Pancreas (tissue), 10 donors: ENCODE results near the gene EEF1AKMT2. TPM values are rescaled to one million over a fixed set of nuclear protein-coding genes. Genes with fewer than 3 reads are reported as not detected.
"Not testable (repeated sequence)": the region's sequence is repeated elsewhere in the genome, so short reads cannot be mapped to it uniquely, and the experiment has no call there.

Experiments used
- ATAC-seq, 4 donors: fragments of 200-7000 bp; cut with Tn5 transposase; one replicate each; pipeline versions ENCODE4 v1.8.0 to v1.9.1; 2020; ENCODE audit warnings: mild to moderate bottlenecking in 4 of 4, moderate library complexity in 4 of 4
- DNase-seq, 6 donors: peaks; one replicate each; pipeline ENCODE4 v3.0.0-alpha.2; 2020
- FAIRE-seq: peaks from 2 replicates; lab custom pipeline; 2012; peaks lifted over from hg19 to GRCh38; lab: Jason Lieb, UNC
- H3K27ac ChIP-seq, 4 donors: fragments of 200-600 bp; sonication (generic); 1 replicate in 3 of 4; 2 replicates in 1 of 4; pipeline versions ENCODE4 v1.5.0 to v1.8.0; 2020
- H3K27me3 ChIP-seq, 4 donors: fragments of 200-600 bp; one replicate each; pipeline ENCODE4 v1.8.0; 2021
- H3K36me3 ChIP-seq, 3 donors: fragments of 200-600 bp; sonication (generic) in 1 of 3; one replicate each; pipeline versions ENCODE4 v1.5.0 to v1.8.0; 2020 to 2021
- H3K4me1 ChIP-seq, 3 donors: fragments of 200-600 bp; one replicate each; pipeline ENCODE4 v1.8.0; 2021
- H3K4me3 ChIP-seq, 4 donors: fragments of 200-600 bp; sonication (generic) in 2 of 4; one replicate each; pipeline versions ENCODE4 v1.5.0 to v1.8.0; 2020 to 2021
- H3K9me3 ChIP-seq, 4 donors: fragments of 200-600 bp; one replicate each; pipeline ENCODE4 v1.8.0; 2021
- WGBS, 2 donors: extraction: QIAGEN DNeasy Blood & Tissue Kit; methylation state at CpG; one replicate each; pipeline ENCODE4 v1.1.7; 2013; 5-methylcytosine and 5-hydroxymethylcytosine counted together
- intact Hi-C, 3 donors: fragments of 100-400 bp; cut with DNase I; formaldehyde crosslinking; loops; one replicate each; pipeline versions ENCODE4 v1.11.1 to v1.14.2; 2022
- polyA plus RNA-seq, 2 donors: library from polyadenylated mRNA; stranded (reverse); fragments of 200-250 nt; gene quantifications; one replicate each; pipeline ENCODE4 v1.2.3, GENCODE V29; 2013
- total RNA-seq, 6 donors: library from RNA; stranded (reverse); fragmentation: NEBNext Ultra II Directional in 4 of 6; extraction: Animal tissue kit (Norgen Biotek cat#: 25700) in 4 of 6; gene quantifications; one replicate each; pipeline versions ENCODE4 v1.2.1 to v1.2.4, GENCODE V29; 2021 to 2023
- TF ChIP-seq, protein P1 (sequence below), 4 donors: fragments of 200-600 bp; sonication (generic) in 3 of 4; IDR thresholded peaks; one replicate each; pipeline versions ENCODE4 v1.5.0 to v1.8.0; 2021; ENCODE audit warnings: antibody characterized with exemption in 4 of 4
- donor health status: healthy with polysubstance abuse.
- donor health status: DM: no; HTN: no; CAD: no; lungs with moderate emphysema.
- donor health status: DM: no; HTN: no; CAD: no.
- donor health status: control.
- donor health status: control.
- donor health status: Bipolar disorder and iron deficiency.
- donor health status: DM: yes; HTN: yes; CAD: no.
- donor health status: DM: no; HTN: no; CAD: no.
- donor health status: DM: no; HTN: no; CAD: no.
- donor health status: DM: yes; HTN: yes; CAD: no.

The EEF1AKMT2 gene
- total and polyA plus RNA-seq, 8 donors, result 5.7 to 11.9 (median 8.1) TPM

DNA sequence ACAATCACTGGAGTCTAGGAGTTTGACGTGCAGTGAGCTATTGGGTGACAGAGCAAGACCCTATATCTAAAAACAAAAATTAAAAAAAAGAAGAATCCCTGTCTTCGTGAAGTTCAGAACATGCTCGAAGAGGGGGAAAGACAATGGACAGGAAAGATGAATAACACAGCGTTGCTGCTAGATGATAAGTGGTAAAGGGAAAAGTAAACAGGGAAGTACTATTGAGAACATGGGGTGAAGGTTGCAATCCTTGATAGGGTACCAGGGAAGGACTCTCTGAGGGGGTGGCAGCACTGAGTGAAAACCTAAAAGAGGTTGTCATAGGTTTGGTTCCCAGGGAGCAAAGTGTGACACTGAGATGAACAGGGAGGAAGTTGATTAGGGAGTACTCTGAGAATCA lies 7.1 kb upstream of the EEF1AKMT2 start:
- FAIRE-seq, result no peak
- WGBS, 2 donors, result 40 to 44% methylated on average over 4 of the region's 4 CpGs
- no peaks in the 10 kb centered on the region for H3K9me3 ChIP-seq
- H3K27ac ChIP-seq, result no peak overlapping the region
- intact Hi-C loops, result no loop called here
- no peak for ATAC-seq
- TF ChIP-seq, protein P1, sequence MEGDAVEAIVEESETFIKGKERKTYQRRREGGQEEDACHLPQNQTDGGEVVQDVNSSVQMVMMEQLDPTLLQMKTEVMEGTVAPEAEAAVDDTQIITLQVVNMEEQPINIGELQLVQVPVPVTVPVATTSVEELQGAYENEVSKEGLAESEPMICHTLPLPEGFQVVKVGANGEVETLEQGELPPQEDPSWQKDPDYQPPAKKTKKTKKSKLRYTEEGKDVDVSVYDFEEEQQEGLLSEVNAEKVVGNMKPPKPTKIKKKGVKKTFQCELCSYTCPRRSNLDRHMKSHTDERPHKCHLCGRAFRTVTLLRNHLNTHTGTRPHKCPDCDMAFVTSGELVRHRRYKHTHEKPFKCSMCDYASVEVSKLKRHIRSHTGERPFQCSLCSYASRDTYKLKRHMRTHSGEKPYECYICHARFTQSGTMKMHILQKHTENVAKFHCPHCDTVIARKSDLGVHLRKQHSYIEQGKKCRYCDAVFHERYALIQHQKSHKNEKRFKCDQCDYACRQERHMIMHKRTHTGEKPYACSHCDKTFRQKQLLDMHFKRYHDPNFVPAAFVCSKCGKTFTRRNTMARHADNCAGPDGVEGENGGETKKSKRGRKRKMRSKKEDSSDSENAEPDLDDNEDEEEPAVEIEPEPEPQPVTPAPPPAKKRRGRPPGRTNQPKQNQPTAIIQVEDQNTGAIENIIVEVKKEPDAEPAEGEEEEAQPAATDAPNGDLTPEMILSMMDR (IDR thresholded peaks at IDR 0.05), result no peak
- no peaks in the 10 kb centered on the region for H3K27me3 ChIP-seq
- H3K36me3 ChIP-seq, result no peaks in the 10 kb centered on the region
- H3K4me1 ChIP-seq, result peaks cover 4 to 13% (median 7%) of the 10 kb centered on the region in 3 donors
- DNase-seq, result no peak
- H3K4me3 ChIP-seq, result no peak overlapping the region

DNA sequence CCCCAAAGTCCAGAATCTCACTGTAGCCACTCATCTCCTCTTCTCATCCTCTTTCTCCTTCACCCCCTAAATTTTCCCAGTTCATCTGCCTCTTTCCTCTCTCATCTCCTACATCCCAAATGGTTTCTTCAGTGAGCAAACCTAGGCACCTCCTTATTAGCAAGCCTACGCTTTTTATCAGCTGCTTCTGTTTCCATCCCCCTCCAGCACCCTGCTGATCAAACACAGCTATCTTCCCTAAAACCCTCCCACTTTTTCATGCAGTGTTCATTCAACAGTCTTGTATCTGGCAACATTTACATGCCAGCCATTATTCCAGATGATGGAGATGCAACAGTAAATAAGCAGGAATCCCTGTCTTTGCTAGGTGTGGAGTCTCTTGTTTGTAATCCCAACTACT lies 6.7 kb upstream of the EEF1AKMT2 start:
- TF ChIP-seq, protein P1 (IDR thresholded peaks at IDR 0.05), result no peak
- H3K4me3 ChIP-seq, result no peak overlapping the region
- no peak overlapping the region for H3K27ac ChIP-seq
- DNase-seq (no peak), ATAC-seq (no peak), FAIRE-seq (no peak)
- 41 to 58% methylated on average over 1 of the region's 1 CpG for WGBS, 2 donors
- no peaks in the 10 kb centered on the region for H3K9me3 ChIP-seq
- no peaks in the 10 kb centered on the region for H3K36me3 ChIP-seq
- intact Hi-C loops, result no loop called here
- no peaks in the 10 kb centered on the region for H3K27me3 ChIP-seq
- H3K4me1 ChIP-seq, result peaks cover 4 to 12% (median 7%) of the 10 kb centered on the region in 3 donors

DNA sequence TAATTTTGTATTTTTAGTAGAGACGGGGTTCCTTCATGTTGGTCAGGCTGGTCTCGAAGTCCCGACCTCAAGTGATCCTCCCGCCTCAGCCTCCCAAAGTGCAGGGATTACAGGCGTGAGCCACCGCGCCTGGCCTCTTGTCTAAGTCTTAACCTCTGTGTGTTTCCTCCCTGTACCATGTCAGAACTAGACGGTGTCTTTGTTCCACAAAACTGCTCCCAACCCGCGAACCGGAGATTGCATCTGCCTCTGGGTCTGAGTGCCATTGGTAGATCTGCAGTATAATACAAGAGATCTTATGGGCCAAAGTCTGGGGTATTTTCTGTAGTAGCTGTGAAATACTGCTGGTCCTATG lies 1.3 kb upstream of the EEF1AKMT2 start:
- H3K4me3 ChIP-seq, result peak overlapping the region in 1 of 4 donors; percentile 89
- WGBS, 2 donors, result 95 to 96% methylated on average over 11 of the region's 11 CpGs
- H3K27me3 ChIP-seq, result no peaks in the 10 kb centered on the region
- no peak overlapping the region for H3K27ac ChIP-seq
- DNase-seq (no peak), ATAC-seq (no peak), FAIRE-seq (no peak)
- intact Hi-C loops, result no loop called here
- no peaks in the 10 kb centered on the region for H3K9me3 ChIP-seq
- no peaks in the 10 kb centered on the region for H3K36me3 ChIP-seq
- TF ChIP-seq, protein P1 (IDR thresholded peaks at IDR 0.05), result no peak
- H3K4me1 ChIP-seq, result peaks cover 3 to 7% (median 7%) of the 10 kb centered on the region in 3 donors

DNA sequence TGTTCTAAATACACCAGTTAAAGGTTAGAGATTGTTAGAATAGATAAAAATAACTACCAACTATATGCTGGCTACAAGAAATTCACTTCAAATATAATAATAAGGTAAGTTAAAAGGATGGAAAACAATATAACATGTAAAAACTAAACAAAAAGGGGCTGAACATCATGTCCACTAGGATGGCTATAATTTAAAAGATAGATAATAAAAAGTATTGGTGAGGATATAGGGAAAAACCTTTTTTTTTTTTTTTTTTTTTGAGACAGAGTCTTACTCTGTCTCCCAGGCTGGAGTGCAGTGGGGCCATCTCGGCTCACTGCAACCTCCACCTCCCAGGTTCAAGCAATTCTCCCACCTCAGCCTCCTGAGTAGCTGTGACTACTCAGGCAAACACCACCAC lies 8.8 kb downstream of the EEF1AKMT2 start:
- DNase-seq, intact Hi-C loops, H3K4me1 ChIP-seq, H3K4me3 ChIP-seq, ATAC-seq, H3K27me3 ChIP-seq, H3K9me3 ChIP-seq, H3K27ac ChIP-seq, H3K36me3 ChIP-seq, FAIRE-seq: not testable (repeated sequence)
- 100% methylated on average over 1 of the region's 1 CpG for WGBS, 2 donors

DNA sequence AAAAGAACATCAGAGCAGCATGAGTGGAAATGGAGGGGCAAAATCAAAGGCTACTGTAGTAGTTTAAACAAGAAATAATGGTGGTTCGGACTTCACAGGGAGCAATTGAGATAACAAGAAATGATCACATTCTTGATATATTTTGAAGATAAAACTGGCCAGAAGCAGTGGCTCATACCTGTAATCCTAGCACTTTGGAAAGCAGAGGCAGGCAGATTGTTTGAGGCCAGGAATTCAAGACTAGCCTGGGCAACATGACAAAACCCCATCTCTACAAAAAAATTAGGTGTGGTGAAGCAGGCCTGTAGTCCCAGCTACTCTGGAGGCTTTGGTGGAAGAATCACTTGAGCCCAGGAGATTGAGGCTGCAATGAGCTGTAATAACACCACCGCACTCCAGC lies 22.9 kb downstream of the EEF1AKMT2 start:
- no peak for DNase-seq
- no peak overlapping the region for H3K27ac ChIP-seq
- H3K9me3 ChIP-seq, result no peaks in the 10 kb centered on the region
- no peaks in the 10 kb centered on the region for H3K4me1 ChIP-seq
- H3K27me3 ChIP-seq, result no peaks in the 10 kb centered on the region
- 97 to 98% methylated on average over 2 of the region's 2 CpGs for WGBS, 2 donors
- no peak overlapping the region for H3K4me3 ChIP-seq
- H3K36me3 ChIP-seq, result no peaks in the 10 kb centered on the region
- no peak for ATAC-seq
- TF ChIP-seq, protein P1 (IDR thresholded peaks at IDR 0.05), result no peak
- intact Hi-C loops, result no loop called here
- FAIRE-seq, result no peak
